SK-N-MC (cell line): ENCODE measurements around the gene CTH.

ENCODE experiments used
- EZH2 ChIP-seq: fragments of 200-600 bp; sonication (generic); IDR thresholded peaks from one replicate; pipeline ENCODE4 v1.6.1; 2017; ENCODE audit warnings: antibody characterized with exemption
- POLR2AphosphoS5 ChIP-seq: IDR thresholded peaks from 2 replicates; pipeline ENCODE4 v1.6.1; 2012; ENCODE audit warnings: mild to moderate bottlenecking, low read depth, low read length, borderline replicate concordance

DNA sequence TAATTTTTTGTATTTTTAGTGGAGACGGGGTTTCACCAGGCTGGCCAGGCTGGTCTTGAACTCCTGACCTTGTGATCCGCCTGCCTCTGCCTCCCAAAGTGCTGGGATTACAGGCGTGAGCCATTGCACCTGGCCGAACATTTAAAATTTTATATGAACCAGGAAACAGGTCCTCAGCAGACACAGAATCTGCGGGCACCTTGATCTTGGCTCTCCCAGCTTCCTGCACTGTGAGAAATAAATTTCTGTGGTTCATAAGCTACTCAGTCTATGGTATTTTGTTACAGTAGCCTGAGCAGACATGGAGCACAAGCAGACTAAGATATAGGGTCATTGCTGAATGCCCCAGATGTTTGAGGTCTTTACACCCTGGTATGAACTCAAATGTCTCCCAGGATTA, 23.6 kb upstream of the CTH start:
- TF ChIP-seq POLR2AphosphoS5 = no peak
- no peak for TF ChIP-seq EZH2
